OCI-M1 (cell line): ENCODE data around the gene RRP15.
"Not testable (repeated sequence)": the region's sequence is repeated elsewhere in the genome, so short reads cannot be mapped to it uniquely, and the experiment has no call there.

Experiments
- DNase-seq: peaks from one replicate; lab custom pipeline; 2025; lab: John Stamatoyannopoulos, UW

The RRP15 gene

DNA sequence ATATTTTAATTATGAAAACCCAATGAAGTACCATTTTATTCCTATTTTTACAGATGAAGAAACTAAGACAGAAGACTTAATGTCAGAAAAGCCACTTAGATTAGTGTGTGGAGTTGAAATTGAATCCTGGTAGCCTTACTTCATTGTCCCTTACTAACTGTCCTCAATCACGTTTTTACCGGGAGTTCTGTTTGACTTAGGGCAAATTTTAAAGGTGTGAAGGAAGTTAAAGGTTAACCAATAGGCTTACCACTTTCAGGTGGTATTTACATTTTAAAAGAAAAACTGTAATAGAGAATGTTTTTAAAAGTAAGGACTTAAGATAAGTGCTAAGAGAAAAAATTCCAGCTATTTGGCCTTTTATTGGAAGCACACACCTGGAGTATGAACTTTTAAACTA lies 12.4 kb downstream of the RRP15 start:
- no peak for DNase-seq

DNA sequence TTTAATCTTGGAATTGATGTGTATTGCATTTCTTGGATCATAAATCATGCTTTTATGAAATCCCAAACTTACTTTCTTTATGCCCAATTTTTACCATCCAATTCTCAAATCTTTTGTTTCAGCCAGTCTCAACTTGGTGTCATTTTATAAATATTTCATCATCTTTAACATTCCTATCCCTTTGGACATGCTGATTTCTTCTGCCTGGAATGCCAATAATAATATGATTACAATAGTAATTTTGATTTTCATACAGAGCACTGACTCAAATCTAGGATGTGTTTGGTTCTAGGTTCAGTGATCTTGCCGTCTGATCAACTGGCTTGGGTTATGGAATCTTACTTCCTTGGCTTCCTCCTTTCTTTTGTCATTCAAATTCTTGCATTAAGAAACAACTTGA lies 12.8 kb downstream of the RRP15 start:
- peak; percentile 57 for DNase-seq

DNA sequence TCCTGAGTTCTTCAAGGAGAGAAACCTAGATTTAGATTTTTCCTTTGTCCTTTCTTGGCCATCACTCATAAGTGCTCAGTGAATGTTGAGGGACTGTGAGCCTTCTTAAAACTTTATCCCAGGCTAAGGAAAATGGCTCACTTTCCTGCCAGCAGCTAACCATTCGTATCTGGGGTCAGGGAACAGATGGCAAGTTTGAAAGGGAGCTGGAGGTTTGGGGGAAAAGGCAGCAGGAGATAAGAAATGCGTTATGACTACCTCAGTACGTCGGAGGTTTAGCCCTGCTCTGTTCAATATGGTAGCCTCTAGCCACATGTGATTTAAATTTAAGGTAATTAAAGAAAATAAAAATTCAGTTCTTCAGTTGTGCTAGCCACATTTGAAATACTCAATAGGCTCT lies 13.3 kb downstream of the RRP15 start:
- DNase-seq = peak; percentile 67

DNA sequence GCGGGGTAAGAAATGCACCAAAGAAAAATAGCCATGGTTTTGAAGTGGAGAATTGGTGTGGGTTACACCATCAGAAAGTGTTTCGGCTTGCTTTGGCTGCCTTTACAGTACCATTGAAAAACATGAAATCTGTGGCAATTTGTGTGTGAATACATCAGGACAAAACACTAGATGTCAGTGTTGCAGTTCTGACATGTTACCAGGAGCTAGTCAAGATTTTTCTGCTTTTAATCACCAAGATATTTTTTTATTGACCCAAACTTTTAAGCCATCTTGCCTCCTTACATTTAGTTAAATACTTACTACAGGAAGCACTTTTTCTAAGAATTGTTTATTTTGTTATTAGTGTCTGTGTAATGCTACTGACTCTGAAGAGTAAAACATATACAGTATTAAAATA lies 14.3 kb downstream of the RRP15 start:
- DNase-seq = peak; percentile 88

DNA sequence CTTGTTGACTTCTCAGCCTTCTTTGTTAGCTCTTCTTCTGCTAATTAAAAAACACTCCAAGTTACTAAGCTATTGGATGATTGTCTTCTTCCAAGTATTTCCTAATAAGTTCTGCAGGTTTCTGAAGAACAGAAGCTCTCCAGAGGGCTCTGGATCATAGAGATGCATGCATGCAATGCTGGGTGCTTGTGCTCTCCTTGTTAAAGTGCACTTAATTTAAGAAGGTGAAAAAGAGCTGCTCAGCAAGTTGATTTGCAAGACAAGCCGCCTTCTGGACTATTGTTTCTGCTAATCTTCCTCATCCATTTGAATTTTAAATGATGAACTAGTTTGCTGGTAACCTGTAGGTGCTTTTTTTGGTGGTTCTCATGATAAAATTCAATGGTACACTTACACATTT lies 16.1 kb downstream of the RRP15 start:
- DNase-seq = peak; percentile 27

DNA sequence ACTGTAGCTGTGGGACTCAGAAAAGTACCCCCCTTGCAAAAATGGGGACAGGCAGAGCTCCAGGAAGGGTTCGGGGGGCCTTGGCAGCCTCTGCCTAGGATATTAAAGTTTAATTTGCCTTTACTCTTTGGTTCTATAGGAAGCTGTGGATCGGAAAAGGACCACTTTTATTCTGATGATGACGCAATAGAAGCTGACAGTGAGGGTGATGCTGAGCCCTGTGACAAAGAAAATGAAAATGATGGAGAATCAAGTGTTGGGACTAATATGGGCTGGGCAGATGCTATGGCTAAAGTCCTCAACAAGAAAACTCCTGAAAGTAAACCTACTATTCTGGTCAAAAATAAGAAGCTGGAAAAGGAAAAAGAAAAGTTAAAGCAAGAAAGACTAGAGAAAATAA lies 17.1 kb downstream of the RRP15 start:
- no peak for DNase-seq

DNA sequence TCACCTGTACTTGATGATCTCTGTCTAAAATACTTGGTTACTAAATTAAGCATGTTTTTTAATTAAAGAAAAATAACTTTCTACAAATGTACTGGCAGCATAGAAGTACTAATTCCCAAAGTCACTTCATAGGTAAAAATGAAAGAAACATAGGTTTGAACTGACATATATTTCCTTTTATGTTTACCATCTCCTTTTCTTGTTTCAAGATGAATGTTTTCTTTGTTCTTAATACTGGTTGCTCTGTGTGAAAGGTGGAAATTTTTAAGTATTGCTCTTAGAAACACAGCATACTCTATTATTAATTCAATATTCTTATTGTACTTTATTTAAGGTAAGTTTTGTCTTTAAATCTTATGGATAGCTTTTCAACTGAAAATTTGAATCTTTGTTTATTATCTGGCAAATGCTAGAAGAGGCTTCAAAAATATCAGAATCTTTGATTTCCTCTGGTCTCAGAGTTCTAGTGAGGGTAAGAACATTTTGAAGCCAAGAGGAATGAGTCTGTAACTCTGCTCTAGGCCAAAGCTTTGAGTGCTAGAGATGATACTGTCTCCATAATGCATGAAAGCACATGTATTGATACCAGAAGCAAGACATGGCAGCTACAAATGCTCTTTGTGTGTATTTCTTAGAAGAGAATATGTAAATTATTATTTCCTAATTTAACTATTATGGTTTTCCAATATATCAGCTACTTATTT lies 18.2 kb downstream of the RRP15 start:
- peak; percentile 42 for DNase-seq

DNA sequence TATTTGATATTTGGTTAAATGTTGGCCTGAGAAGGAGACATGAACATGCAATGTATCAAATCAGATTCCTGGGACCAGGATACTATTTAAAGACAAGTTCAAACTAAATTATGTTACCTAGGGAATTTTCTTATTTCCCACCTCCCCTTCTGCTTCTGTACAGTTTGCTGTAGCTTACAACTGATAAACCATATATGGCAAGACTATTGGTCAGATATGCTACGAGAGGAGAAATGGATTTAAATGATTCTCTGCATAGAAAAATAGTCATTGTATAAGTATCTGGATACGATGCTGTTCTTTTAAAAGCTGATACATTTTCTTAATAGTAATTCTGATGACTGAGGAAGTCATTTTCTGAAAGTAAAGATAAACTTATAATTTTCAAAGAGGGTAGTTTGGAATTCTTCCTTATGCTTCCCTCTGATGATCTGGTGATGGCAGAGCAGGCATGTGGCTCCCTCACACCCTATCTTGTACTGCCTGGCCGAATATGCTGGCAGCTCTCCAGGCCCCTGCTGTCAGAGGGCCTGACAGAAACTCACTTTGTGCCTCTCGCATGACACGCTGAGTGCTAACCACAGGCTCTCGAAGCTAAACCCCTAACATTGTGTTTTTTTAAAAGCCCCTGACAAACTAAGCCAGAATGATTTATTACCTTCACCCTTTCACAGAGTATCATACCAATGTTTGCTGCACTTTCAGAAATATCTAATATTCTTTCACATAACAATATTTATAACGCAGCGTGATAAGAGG lies 19.4 kb downstream of the RRP15 start:
- DNase-seq = peak; percentile 99

DNA sequence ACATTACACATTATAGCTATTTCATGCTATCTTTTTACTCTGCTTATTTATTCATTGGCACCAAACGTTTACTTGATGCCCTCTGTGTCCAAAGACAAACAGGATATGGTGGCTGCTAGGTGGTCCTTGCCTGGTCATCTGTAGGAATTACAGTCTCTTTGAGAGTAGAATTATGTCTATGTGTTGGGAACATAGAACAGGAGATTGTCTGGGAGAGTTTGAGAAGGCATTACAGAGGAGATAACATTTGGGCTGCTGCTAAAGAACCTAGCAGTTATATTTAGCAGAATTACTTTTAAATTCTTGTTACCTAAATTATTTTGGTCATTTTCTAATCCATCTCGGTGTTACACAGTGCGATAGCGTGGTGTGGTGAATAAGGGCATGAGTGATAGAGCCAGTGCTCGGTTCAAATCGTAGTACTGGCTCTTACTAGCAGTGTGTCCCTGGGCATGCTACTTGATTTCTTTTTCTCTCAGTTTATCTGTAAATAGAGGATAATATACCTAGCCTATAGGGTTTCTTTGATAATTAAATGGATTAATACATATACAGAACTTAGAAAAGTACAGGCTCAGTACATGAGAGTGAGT lies 20.5 kb downstream of the RRP15 start:
- peak; percentile 55 for DNase-seq

DNA sequence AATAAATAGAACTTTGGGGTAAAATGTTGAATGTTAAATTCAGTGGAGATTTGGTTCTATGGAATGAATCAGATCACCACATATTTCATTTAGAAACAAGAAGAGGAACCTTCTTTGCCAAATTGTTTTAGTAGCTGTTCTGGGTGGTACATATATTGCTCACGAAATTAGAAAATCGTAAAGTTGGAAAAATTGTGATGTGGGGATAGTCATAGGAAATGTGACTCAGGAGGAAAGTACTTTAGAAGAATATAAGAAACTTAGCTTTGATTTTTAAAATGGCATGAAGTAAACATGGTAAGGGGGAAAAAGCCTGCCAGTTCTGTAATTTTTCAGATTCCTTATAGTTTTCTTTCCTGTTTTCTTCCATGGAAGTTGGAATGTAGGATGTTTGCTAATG lies 27.4 kb downstream of the RRP15 start:
- no peak for DNase-seq

DNA sequence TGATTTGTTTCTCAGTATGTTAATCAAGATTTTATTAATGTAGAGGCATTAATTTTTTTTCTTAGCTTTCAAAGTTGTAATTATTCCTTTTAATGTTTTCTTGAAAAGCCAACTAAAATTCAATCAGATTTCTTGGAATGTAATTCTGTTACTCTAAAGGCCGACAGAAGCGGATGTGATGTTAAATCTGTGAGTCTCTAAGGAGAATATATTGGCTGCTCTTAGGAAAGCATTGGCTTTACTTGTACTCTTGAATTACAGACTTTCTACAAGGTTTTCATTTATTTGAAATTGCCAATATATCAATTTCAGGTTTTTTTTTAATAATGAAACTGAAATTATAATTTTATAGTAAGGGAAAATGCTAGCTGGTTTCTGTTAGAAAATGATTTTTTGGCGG lies 29.2 kb downstream of the RRP15 start:
- no peak for DNase-seq

DNA sequence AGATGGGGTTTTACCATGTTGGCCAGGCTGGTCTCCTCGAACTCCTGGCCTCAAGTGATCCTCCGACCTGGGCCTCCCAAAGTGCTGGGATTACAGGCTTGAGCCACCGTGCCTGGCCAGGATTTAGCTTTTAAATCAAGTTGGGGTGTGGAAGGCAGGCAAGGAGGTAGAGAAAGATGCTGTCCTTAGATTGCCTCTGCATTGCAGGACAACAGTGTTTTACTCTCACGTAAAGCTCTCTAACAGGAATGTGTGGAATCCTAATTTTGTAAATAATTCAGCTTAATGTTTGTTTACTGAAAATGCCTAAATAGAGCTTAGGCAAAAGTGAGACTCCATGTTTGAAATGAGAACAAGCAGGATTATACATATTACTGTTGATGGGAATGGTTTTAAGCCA lies 30.5 kb downstream of the RRP15 start:
- DNase-seq = no peak

DNA sequence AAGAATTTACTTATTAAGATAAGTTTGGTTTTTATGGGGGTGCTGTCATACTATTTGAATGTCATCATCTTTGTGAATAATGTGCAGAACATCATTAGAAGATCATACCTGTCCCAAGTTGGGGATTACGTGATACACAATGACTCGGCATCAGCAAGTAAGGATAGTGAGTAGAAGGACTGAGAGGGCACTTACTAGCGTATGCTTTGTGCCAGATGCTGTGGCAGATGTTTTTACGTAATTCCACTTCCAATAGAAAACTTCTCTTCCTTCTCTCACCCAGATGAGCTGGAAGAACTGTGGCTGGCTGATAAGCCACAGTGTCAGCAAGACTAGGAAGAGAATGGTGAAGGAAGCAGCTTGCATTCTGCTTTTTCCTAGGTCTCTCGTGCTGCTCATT lies 32.0 kb downstream of the RRP15 start:
- peak; percentile 56 for DNase-seq

DNA sequence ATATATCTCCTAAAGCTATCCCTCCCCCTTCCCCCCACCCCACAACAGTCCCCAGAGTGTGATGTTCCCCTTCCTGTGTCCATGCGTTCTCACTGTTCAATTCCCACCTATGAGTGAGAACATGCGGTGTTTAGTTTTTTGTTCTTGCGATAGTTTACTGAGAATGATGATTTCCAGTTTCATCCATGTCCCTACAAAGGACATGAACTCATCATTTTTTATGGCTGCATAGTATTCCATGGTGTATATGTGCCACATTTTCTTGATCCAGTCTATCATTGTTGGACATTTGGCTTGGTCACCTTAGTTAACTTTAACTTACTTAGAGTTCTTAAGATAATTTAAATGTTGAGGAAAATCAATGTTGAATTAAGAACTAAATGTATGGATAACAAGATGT lies 35.1 kb downstream of the RRP15 start:
- DNase-seq = not testable (repeated sequence)

DNA sequence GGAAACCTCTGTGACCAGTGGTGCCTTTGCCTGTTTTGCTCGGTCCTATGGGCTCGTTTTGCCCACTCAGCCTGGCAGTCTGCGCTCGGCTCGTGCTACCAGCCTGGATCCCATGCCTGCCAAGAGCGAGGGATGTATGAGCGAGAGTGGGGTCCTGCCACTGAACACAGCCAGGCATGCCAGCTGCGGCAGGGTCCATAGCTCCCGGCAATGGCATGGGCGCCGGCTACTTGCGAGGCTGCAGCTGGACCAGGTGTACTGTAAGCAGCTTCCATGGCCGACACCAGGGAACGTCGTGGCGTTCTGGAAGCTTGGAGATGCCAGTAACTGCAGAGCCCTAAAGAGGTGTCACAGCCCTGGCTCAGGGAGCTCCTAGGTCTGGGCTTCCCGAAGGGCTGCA lies 37.7 kb downstream of the RRP15 start:
- no peak for DNase-seq

DNA sequence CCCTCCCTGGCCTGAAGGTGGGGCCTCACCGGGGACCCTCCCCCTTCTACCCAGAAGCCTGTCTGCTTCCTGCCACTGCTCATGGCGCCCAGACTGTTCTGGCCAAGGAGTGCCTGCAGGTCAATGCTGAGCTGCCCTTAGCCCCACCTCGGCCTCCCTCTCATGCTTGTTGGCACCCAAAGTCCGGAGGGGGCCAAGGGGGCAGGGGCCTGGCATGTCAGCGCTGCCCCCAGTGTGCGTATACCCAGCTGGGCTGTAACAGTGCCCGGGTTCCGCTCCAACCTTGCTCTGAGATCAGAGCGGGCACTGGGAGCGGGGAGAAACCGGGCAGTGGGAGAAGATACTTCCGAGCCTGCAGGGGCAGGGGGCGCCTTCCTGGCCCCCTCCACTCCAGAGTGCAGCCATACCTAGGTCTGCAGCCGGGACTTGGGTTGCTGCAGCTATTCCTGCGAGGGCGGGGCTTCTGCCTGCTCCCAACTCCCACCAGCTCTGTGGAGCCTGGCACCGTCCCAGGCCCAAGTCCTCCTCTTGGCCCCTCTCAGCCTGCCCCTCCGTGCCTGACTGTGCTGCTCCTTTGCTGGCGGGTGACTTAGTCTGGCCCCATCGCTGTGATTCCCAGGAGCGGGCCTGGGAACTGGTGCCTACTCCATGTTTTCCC lies 38.6 kb downstream of the RRP15 start:
- DNase-seq = no peak

DNA sequence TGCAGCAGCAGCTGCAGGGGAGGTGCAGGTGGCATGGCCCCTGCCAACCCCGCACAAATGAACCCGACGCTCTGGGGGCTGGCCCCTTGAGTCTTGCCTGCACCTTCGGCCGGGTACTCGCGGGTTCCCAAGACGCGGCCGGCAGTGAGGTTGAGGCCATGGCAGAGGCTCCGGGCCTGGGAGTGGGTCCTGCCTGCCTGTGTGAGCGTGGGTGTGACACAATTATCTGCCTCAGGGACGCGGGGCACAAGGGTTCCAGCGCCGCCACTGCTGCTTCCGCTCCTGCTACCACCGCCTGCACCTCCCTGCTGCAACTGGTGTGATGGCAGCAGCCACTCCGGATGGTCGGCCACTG lies 39.1 kb downstream of the RRP15 start:
- DNase-seq = no peak

DNA sequence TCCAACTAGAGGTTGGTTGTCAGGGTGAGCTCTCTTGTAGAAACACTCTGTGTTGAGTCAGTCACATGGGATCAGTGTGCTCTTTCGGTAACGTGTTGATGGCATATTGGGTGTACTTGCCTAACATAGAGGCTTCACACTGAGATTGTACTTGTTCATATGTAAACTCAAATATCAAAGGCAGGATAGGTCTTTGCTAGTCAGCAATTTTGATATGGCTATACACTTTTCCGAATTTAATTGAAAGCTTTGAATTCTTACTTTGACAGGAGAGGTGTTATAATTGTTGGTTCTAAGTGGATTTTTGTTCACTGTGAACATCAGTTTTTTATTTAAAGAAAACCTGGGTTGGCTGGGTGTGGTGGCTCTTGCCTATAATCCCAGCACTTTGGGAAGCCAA lies 43.7 kb downstream of the RRP15 start:
- DNase-seq = no peak

DNA sequence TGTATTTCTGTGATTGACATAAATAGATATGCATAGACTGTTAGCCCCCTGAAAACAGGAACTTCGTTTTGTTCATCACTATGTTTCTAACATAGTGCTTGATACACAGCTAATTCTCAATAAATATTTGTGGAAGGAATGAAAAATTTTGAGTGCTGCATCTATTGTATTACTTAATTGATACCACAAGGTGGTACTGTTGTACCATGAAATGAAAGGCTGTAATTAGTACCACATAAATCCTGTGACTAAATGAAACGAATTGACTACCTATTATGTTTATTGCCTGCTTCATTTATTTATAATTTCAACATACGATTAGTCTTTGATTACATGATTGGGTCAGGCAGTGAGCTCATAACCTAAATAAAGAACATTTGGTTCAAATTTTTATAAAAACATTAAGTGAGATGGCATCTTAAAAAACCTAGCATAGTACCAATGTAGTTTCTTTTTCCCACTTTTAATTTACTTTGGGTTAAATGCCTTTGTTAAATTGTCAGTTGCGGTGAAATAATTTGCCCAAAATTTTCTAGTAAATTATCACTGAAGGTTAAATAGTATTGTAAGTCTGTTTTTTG lies 45.0 kb downstream of the RRP15 start:
- peak; percentile 65 for DNase-seq

DNA sequence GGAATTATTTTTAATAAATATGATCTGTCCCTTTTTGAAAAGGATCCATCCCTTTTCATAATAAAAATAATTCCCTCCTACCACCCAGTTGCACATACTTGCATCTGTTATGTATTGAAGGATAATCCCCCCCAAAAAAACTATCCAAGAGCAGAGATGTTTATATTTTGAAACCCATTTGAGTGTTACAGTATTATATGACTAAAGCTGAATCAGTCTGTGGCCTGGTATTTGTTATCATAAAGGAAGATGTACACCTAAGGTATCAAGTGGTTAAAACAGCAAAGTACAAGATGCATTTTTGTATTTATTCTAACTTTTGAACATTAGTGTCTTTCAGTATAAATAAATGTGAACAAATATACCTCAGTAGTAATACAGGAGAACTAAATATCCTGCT lies 47.3 kb downstream of the RRP15 start:
- no peak for DNase-seq

DNA sequence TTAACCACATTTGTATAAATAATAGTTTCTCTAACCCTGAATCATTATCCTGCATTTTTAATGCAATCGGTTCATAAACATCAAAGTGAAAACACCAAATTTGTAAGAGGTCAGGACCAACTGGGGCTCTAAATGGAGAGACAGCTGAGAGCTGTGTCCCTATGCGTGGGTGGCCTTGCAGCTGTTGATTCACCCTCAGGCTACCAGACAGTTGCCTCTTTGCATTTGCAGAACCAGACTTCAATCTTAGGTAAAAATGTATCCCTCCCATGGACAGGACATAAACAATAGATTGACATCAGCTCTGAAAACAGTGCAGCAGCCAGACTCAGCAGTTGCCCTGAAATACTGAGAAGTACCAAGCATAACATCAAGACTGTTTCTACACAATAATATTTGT lies 51.2 kb downstream of the RRP15 start:
- DNase-seq = no peak

DNA sequence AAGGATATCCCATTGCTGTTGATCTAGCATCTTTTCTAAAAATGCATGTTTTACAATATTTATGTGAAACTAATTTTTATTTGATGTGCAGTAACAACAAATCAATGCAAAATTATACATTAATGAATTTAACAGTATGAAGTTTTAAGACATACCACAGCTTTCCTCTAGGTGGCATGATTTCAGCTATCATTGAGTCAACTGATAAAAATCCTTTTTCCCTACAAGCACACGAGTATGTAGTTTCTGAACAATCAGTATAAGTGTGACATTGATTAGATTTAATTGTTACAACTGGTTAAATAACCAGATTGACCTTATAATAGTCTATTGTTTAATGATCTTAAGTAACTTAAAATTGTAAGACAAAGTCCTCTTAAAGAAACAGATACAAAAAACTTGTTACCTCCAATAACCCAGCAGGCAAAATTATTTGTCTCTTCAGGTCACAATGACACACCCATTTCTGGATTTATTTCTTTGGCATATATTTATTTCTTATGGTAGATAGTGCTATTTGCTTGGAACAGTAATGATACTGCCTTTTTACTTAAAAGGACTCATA lies 54.3 kb downstream of the RRP15 start:
- DNase-seq = peak; percentile 64
